Smooth muscle cell (in vitro differentiated cells): Measurements from ENCODE around the gene REXO4. TPM values are rescaled to one million over a fixed set of nuclear protein-coding genes. Genes with fewer than 3 reads are reported as not detected.

Experiments used
- DNase-seq: peaks from one replicate; lab custom pipeline; 2025; ENCODE audit not compliant: unreplicated experiment; lab: John Stamatoyannopoulos, UW
- H2AFZ ChIP-seq: fragments of 200-600 bp; sonication (generic); 2 replicates; pipeline ENCODE4 v1.6.0; 2016; ENCODE audit warnings: antibody characterized with exemption, low read depth, mild to moderate bottlenecking
- H3F3A ChIP-seq: fragments of 200-600 bp; sonication (generic); 2 replicates; pipeline ENCODE4 v1.6.0; 2017; ENCODE audit warnings: antibody characterized with exemption, low read depth
- H3K27ac ChIP-seq: fragments of 200-600 bp; sonication (generic); 2 replicates; pipeline ENCODE4 v1.5.1; 2016; ENCODE audit warnings: low read depth, mild to moderate bottlenecking
- H3K27me3 ChIP-seq: fragments of 200-600 bp; sonication (generic); 2 replicates; pipeline ENCODE4 v1.6.1; 2016; ENCODE audit warnings: low read depth, mild to moderate bottlenecking
- H3K36me3 ChIP-seq: fragments of 200-600 bp; sonication (generic); 2 replicates; pipeline ENCODE4 v1.5.1; 2016; ENCODE audit warnings: low read depth
- H3K4me1 ChIP-seq: fragments of 200-600 bp; sonication (generic); 2 replicates; pipeline ENCODE4 v1.5.1; 2016; ENCODE audit warnings: low read depth
- H3K4me2 ChIP-seq: fragments of 200-600 bp; sonication (generic); 2 replicates; pipeline ENCODE4 v1.6.0; 2016; ENCODE audit warnings: mild to moderate bottlenecking
- H3K4me3 ChIP-seq: fragments of 200-600 bp; sonication (generic); 2 replicates; pipeline ENCODE4 v1.5.1; 2016; ENCODE audit warnings: mild to moderate bottlenecking
- H3K79me2 ChIP-seq: fragments of 200-600 bp; sonication (generic); 2 replicates; pipeline ENCODE4 v1.6.0; 2016; ENCODE audit warnings: low read depth, mild to moderate bottlenecking
- H3K9ac ChIP-seq: fragments of 200-600 bp; sonication (generic); 2 replicates; pipeline ENCODE4 v1.6.0; 2016; ENCODE audit warnings: low read depth
- H3K9me3 ChIP-seq: fragments of 200-600 bp; sonication (generic); replicated peaks from 2 replicates; pipeline ENCODE4 v1.5.1; 2016; ENCODE audit warnings: low read depth
- H4K20me1 ChIP-seq: fragments of 200-600 bp; sonication (generic); 2 replicates; pipeline ENCODE4 v1.6.0; 2016; ENCODE audit warnings: low read depth
- CTCF ChIP-seq: fragments of 200-600 bp; sonication (generic); IDR thresholded peaks from 2 replicates; pipeline ENCODE4 v1.5.1; 2017; ENCODE audit warnings: borderline replicate concordance, mild to moderate bottlenecking, antibody characterized with exemption; ENCODE audit not compliant: insufficient read depth, poor library complexity, severe bottlenecking
- WGBS: methylation state at CpG from one replicate; pipeline ENCODE4 v1.1.7; 2016; ENCODE audit warnings: low lambda C conversion rate; 5-methylcytosine and 5-hydroxymethylcytosine counted together
- polyA plus RNA-seq: library from polyadenylated mRNA; unstranded; fragments of >200 nt; fragmentation: Nextera tagmentation; extraction: Ambion mirVana; gene quantifications from 2 replicates; pipeline ENCODE4 v1.2.1, GENCODE V29; 2016
- total RNA-seq: library from RNA; depleted of rRNA; stranded (reverse); fragments of >200 nt; gene quantifications from 2 replicates; pipeline ENCODE4 v1.2.3, GENCODE V29; 2014

Gene REXO4
- total and polyA plus RNA-seq, 2 experiments from 2014 or later, result 11.5 to 18.5 TPM

DNA sequence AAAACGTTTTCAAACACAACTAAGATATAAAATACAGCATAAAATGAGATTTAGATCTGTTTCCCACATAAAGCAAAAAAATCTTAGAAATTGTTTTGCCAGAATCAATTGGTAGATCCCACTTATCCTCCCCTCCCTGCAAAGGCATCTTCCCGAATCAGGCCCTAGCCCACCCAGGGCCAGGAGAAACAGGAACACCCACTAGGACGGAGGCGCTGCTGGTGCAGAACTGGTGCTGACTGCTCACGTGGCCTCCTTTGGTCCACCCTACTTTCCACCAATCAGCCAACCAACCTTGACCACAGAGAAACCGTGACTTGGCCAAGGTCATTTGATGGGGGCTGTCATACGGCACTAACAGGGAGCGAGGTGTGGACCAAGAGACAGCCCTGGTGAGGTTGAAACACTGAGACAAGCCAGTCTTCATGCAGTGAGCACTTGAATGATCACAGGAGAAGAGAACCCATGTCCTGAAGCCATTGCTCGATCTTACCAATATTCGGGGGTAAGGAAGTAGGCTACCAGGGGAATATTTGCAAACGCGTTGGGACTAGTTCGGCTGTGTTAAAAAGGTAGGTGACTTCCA lies 56.2 kb downstream of the REXO4 start:
- H3K4me2 ChIP-seq, result no peak overlapping the region
- peaks cover 97% of the 10 kb centered on the region for H4K20me1 ChIP-seq
- no peak for DNase-seq
- H2AFZ ChIP-seq, result no peak overlapping the region
- H3K9me3 ChIP-seq, result no peaks in the 10 kb centered on the region
- H3K9ac ChIP-seq, result no peak overlapping the region
- H3K27ac ChIP-seq, result peak overlapping the region; percentile 55
- 95% methylated on average over 13 of the region's 13 CpGs for WGBS
- H3K36me3 ChIP-seq, result peaks cover 17% of the 10 kb centered on the region
- H3F3A ChIP-seq, result peaks cover 48% of the 10 kb centered on the region
- no peak overlapping the region for H3K4me3 ChIP-seq
- no peaks in the 10 kb centered on the region for H3K27me3 ChIP-seq
- H3K4me1 ChIP-seq, result peaks cover 5% of the 10 kb centered on the region
- peaks cover 27% of the 10 kb centered on the region for H3K79me2 ChIP-seq
- TF ChIP-seq CTCF, result no peak

- Histone ChIP-seq H4K20me1 (peaks cover 88% of the 10 kb centered on the region), H3K4me3 (no peak overlapping the region), H3K27me3 (no peaks in the 10 kb centered on the region), H3K9ac (no peak overlapping the region), H3K27ac (peak overlapping the region; percentile 55), H3F3A (peaks cover 40% of the 10 kb centered on the region), H3K79me2 (peaks cover 22% of the 10 kb centered on the region), H2AFZ (no peak overlapping the region), H3K4me2 (no peak overlapping the region), H3K9me3 (no peaks in the 10 kb centered on the region), H3K4me1 (peaks cover 5% of the 10 kb centered on the region), H3K36me3 (peaks cover 11% of the 10 kb centered on the region)
- no peak for TF ChIP-seq CTCF
- no peak for DNase-seq
- 66% methylated on average over 21 of the region's 21 CpGs for whole genome bisulfite sequencing
Observed at GRCh38 chr9:133360400-133361393, 57.1 kb downstream of the REXO4 start.

DNA sequence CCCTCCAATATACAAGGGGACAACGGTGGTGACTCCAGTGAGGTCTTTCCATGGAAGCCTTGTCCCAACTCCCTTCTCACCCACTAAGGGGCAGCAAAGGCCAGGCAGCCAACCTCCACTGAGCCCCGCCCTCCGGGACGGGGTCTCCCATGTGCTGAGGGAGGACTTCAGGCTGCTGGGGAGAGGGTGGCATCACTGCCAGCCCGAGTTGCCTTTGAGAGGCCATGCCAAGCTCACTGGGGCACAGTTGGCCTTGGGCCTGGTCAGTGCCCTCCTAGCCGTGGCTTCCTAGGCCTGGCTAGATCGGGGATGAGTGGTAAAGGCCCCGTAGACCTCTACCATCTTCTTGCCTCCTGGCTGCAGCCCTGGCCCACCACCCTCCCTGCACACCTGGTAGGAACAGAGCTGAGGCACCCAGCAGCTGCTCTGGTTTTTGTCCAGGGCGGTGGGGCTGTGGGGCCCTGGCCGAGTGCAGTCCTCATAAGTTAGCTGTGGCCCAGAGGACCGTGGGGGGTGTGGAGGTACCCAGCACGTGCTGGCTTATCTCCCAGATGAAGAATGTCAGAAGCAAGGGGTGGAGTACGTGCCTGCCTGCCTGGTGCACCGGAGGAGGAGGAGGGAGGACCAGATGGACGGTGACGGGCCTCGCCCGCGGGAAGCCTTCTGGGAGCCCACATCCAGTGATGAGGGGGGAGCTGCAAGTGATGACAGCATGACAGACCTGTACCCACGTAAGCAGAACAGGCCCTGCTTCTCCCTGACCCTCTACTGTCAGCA lies 58.2 kb downstream of the REXO4 start:
- Histone ChIP-seq H3K4me2 (no peak overlapping the region), H3K27me3 (no peaks in the 10 kb centered on the region), H3K4me3 (no peak overlapping the region), H3K9me3 (no peaks in the 10 kb centered on the region), H3K79me2 (peaks cover 26% of the 10 kb centered on the region), H3F3A (peaks cover 31% of the 10 kb centered on the region), H2AFZ (no peak overlapping the region), H3K36me3 (peaks cover 4% of the 10 kb centered on the region), H3K4me1 (peaks cover 12% of the 10 kb centered on the region), H3K27ac (peak overlapping the region; percentile 55), H4K20me1 (peaks cover 79% of the 10 kb centered on the region), H3K9ac (no peak overlapping the region)
- 81% methylated on average over 20 of the region's 20 CpGs for WGBS
- peak; percentile 15 for TF ChIP-seq CTCF
- no peak for DNase-seq
